H1 (cell line): ENCODE results near the gene MAGEB5. TPM values are rescaled to one million over a fixed set of nuclear protein-coding genes. Genes with fewer than 3 reads are reported as not detected.

Experiments used
- CTCF ChIA-PET: fragments of 300-600 bp; sonication (Branson Sonifier 250); formaldehyde crosslinking; loops from one replicate; lab custom pipeline; 2021; ENCODE audit not compliant: partially characterized antibody; lab: Charles Lee
- POLR2A ChIA-PET: fragments of 300-600 bp; sonication (Branson Sonifier 250); formaldehyde crosslinking; loops from one replicate; lab custom pipeline; 2021; ENCODE audit warnings: inconsistent platforms; ENCODE audit not compliant: partially characterized antibody; lab: Charles Lee
- DNase-seq, 2 experiments: peaks; one replicate each; pipeline versions ENCODE4 v3.0.0 to v3.0.0-alpha.2; 2010 to 2022; ENCODE audit warnings: low spot score in 2 of 2, low read depth in 1 of 2, mixed read lengths in 1 of 2
- FAIRE-seq: peaks from 2 replicates; lab custom pipeline; 2011; peaks lifted over from hg19 to GRCh38; lab: Jason Lieb, UNC
- H2AFZ ChIP-seq: 2 replicates; pipeline ENCODE4 v1.8.1; 2012; ENCODE audit warnings: low read length, inconsistent platforms
- H2AK5ac ChIP-seq: 2 replicates; pipeline ENCODE4 v1.6.1; 2013; ENCODE audit warnings: low read depth, low read length
- H2BK120ac ChIP-seq: replicated peaks from 2 replicates; pipeline ENCODE3; 2013; ENCODE audit warnings: low read depth, low read length, inconsistent platforms
- H2BK12ac ChIP-seq: 2 replicates; pipeline ENCODE4 v1.6.1; 2013; ENCODE audit warnings: low read depth, low read length
- H2BK15ac ChIP-seq: 2 replicates; pipeline ENCODE4 v1.6.1; 2013; ENCODE audit warnings: low read length
- H2BK20ac ChIP-seq: 2 replicates; pipeline ENCODE4 v1.6.1; 2013; ENCODE audit warnings: low read length
- H2BK5ac ChIP-seq: 2 replicates; pipeline ENCODE4 v1.6.1; 2013; ENCODE audit warnings: low read depth, low read length
- H3K14ac ChIP-seq: 2 replicates; pipeline ENCODE4 v1.6.1; 2013; ENCODE audit warnings: inconsistent platforms; ENCODE audit not compliant: insufficient read length
- H3K18ac ChIP-seq: 2 replicates; pipeline ENCODE4 v1.6.1; 2013; ENCODE audit warnings: low read length; ENCODE audit errors: extremely low read depth
- H3K23ac ChIP-seq: 2 replicates; pipeline ENCODE4 v1.6.1; 2013; ENCODE audit warnings: inconsistent platforms; ENCODE audit not compliant: insufficient read length
- H3K23me2 ChIP-seq: 2 replicates; pipeline ENCODE4 v1.6.1; 2013; ENCODE audit warnings: low read depth, low read length
- H3K27ac ChIP-seq: 2 replicates; pipeline ENCODE4 v1.6.1; 2011; ENCODE audit warnings: low read depth, low read length, inconsistent platforms
- H3K27me3 ChIP-seq, 4 experiments: replicated peaks in 1 of 4; 1 replicate in 1 of 4; 2 replicates in 3 of 4; pipeline versions ENCODE4 v1.6.1 to v1.8.1; 2011 to 2013; ENCODE audit warnings: low read length in 3 of 4, mild to moderate bottlenecking in 3 of 4, inconsistent platforms in 2 of 4, mixed read lengths in 2 of 4, moderate library complexity in 1 of 4; ENCODE audit not compliant: control insufficient read depth in 3 of 4, insufficient read depth in 3 of 4; ENCODE audit errors: extremely low read depth in 1 of 4
- H3K36me3 ChIP-seq, 4 experiments: 2 replicates each; pipeline versions ENCODE4 v1.6.1 to v1.8.1; 2011 to 2013; ENCODE audit warnings: mild to moderate bottlenecking in 4 of 4, low read length in 3 of 4, moderate library complexity in 2 of 4, control low read depth in 1 of 4, inconsistent platforms in 1 of 4; ENCODE audit not compliant: insufficient read depth in 4 of 4, control insufficient read depth in 2 of 4
- H3K4ac ChIP-seq: replicated peaks from 2 replicates; pipeline ENCODE3; 2013; ENCODE audit warnings: low read length, low read depth, mixed read lengths, inconsistent platforms; ENCODE audit not compliant: insufficient read length
- H3K4me1 ChIP-seq, 4 experiments: replicated peaks in 1 of 4; 1 replicate in 1 of 4; 2 replicates in 3 of 4; pipeline versions ENCODE4 v1.6.1 to v1.8.1; 2011 to 2013; ENCODE audit warnings: low read length in 3 of 4, inconsistent platforms in 2 of 4, mixed read lengths in 1 of 4; ENCODE audit not compliant: insufficient read depth in 4 of 4, control insufficient read depth in 3 of 4
- H3K4me2 ChIP-seq, 2 experiments: 2 replicates each; pipeline versions ENCODE4 v1.6.1 to v1.8.1; 2011 to 2013; ENCODE audit warnings: low read depth in 2 of 2, low read length in 2 of 2, control low read depth in 1 of 2, inconsistent platforms in 1 of 2, mild to moderate bottlenecking in 1 of 2; ENCODE audit not compliant: insufficient read depth in 1 of 2
- H3K4me3 ChIP-seq, 4 experiments: fragments of 200-600, 300-600 bp in 1 of 4; sonication (generic), shearing (Covaris generic), sonication (Bioruptor Twin) in 1 of 4; 2 replicates each; pipeline versions ENCODE4 v1.5.1 to v1.8.1; 2011 to 2016; ENCODE audit warnings: low read length in 4 of 4, low read depth in 3 of 4, control low read depth in 2 of 4, inconsistent platforms in 2 of 4, mild to moderate bottlenecking in 2 of 4, mixed read lengths in 1 of 4, moderate library complexity in 1 of 4; ENCODE audit not compliant: insufficient read depth in 2 of 4; ENCODE audit errors: extremely low read depth in 1 of 4
- H3K56ac ChIP-seq: replicated peaks from 2 replicates; pipeline ENCODE3; 2013; ENCODE audit warnings: low read depth, mild to moderate bottlenecking, mixed read lengths, low read length, inconsistent platforms; ENCODE audit not compliant: insufficient read length
- H3K79me1 ChIP-seq: 2 replicates; pipeline ENCODE4 v1.6.1; 2013; ENCODE audit warnings: low read depth, low read length, control low read depth
- H3K79me2 ChIP-seq, 2 experiments: 2 replicates each; pipeline versions ENCODE4 v1.6.1 to v1.8.1; 2012 to 2013; ENCODE audit warnings: low read length in 2 of 2, mild to moderate bottlenecking in 2 of 2, inconsistent platforms in 1 of 2; ENCODE audit not compliant: insufficient read depth in 2 of 2, control insufficient read depth in 1 of 2
- H3K9ac ChIP-seq, 4 experiments: replicated peaks in 1 of 4; 1 replicate in 1 of 4; 2 replicates in 3 of 4; pipeline versions ENCODE4 v1.6.1 to v1.8.1; 2011 to 2013; ENCODE audit warnings: low read depth in 3 of 4, low read length in 3 of 4, control low read depth in 2 of 4, mild to moderate bottlenecking in 2 of 4, moderate library complexity in 2 of 4, inconsistent platforms in 1 of 4; ENCODE audit errors: extremely low read depth in 1 of 4
- H3K9me3 ChIP-seq, 2 experiments: 2 replicates each; pipeline versions ENCODE4 v1.6.1 to v1.8.1; 2012 to 2013; ENCODE audit warnings: mild to moderate bottlenecking in 2 of 2, moderate library complexity in 2 of 2, control low read depth in 1 of 2, inconsistent platforms in 1 of 2, low read depth in 1 of 2, low read length in 1 of 2, mixed read lengths in 1 of 2; ENCODE audit not compliant: insufficient read depth in 2 of 2
- H4K20me1 ChIP-seq, 2 experiments: replicated peaks in 1 of 2; 2 replicates each; pipeline versions ENCODE3 to v1.8.1; 2011 to 2013; ENCODE audit warnings: inconsistent platforms in 2 of 2, low read length in 2 of 2, mild to moderate bottlenecking in 1 of 2; ENCODE audit not compliant: insufficient read depth in 2 of 2, control insufficient read depth in 1 of 2
- H4K5ac ChIP-seq: 2 replicates; pipeline ENCODE4 v1.6.1; 2013; ENCODE audit warnings: low read length, low read depth, mixed read lengths, inconsistent platforms; ENCODE audit not compliant: insufficient read length
- H4K8ac ChIP-seq: 2 replicates; pipeline ENCODE4 v1.8.0; 2013; ENCODE audit warnings: mild to moderate bottlenecking, moderate library complexity, low read length, inconsistent platforms; ENCODE audit not compliant: insufficient read depth; ENCODE audit errors: extremely low read depth
- H4K91ac ChIP-seq: replicated peaks from 2 replicates; pipeline ENCODE3; 2013; ENCODE audit warnings: low read length, mixed read lengths, inconsistent platforms; ENCODE audit not compliant: insufficient read length
- ATF2 ChIP-seq: IDR thresholded peaks from 2 replicates; pipeline ENCODE4 v1.6.1; 2012; ENCODE audit warnings: low read length, inconsistent platforms
- HDAC6 ChIP-seq: IDR thresholded peaks from one replicate; pipeline ENCODE4 v1.7.1; 2012; ENCODE audit warnings: low read depth, mild to moderate bottlenecking, inconsistent platforms, low read length, moderate library complexity
- POLR2AphosphoS5 ChIP-seq: IDR thresholded peaks from 2 replicates; pipeline ENCODE4 v1.6.1; 2011; ENCODE audit warnings: low read depth, low read length
- TEAD4 ChIP-seq: IDR thresholded peaks from 2 replicates; pipeline ENCODE4 v1.6.1; 2012; ENCODE audit warnings: low read depth, low read length, inconsistent platforms, mixed read lengths
- polyA plus RNA-seq, 7 experiments: library from polyadenylated mRNA; depleted of rRNA in 3 of 7; stranded (reverse) in 5 of 7; unstranded in 2 of 7; fragments of >200 nt in 5 of 7; fragments of 200-250 nt in 2 of 7; gene quantifications; 1 replicate in 5 of 7; 2 replicates in 1 of 7; 4 replicates in 1 of 7; pipeline versions ENCODE4 v1.2.1 to v1.2.3, GENCODE V29; 2011 to 2013; ENCODE audit warnings: missing spikeins in 2 of 7, mixed read lengths in 2 of 7
- total RNA-seq: library from RNA; stranded (reverse); fragmentation: NEBNext Ultra II Directional; extraction: Animal tissue kit (Norgen Biotek cat#: 25700); gene quantifications from 2 replicates; pipeline ENCODE4 v1.2.1, GENCODE V29; 2021

MAGEB5 gene
- total and polyA plus RNA-seq, 2 of the 8 experiments (the other 6 are each of a cell fraction or from before 2014, with no cell fraction given), result not detected

DNA sequence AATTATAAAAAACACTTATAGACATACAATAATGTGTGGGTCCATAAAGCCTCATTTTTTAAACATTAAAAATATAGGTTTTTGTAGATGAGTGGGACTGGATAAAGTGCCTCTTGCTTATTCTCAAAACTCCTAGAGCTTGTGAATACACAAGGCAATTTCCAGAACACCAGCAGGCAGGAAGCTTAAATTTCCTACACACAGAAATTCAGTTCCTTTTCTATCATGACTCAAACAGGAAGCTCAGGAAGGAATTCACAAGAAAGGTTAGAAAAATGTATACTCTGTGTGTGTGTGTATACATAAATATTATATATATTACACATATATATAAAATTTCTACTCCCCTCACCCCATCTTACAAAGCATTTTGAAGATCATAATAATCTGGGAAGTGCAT is 12.4 kb upstream of the MAGEB5 start:
- H3K79me1 ChIP-seq, result no peaks in the 10 kb centered on the region
- no peak overlapping the region for H4K91ac ChIP-seq
- H3K14ac ChIP-seq, result no peak overlapping the region
- H3K79me2 ChIP-seq, result no peaks in the 10 kb centered on the region
- H3K27ac ChIP-seq, result no peak overlapping the region
- H3K56ac ChIP-seq, result no peak overlapping the region
- DNase-seq (no peak), FAIRE-seq (no peak)
- no peak overlapping the region for H2BK20ac ChIP-seq
- no peaks in the 10 kb centered on the region for H4K20me1 ChIP-seq
- no peaks in the 10 kb centered on the region; a peak in 1 of 8 replicates for H3K36me3 ChIP-seq
- ChIA-PET POLR2A (no interaction called here), CTCF (no interaction called here)
- H4K8ac ChIP-seq, result no peak overlapping the region
- no peak overlapping the region for H2BK120ac ChIP-seq
- no peaks in the 10 kb centered on the region for H3K27me3 ChIP-seq
- no peak overlapping the region for H2BK5ac ChIP-seq
- no peak overlapping the region for H3K18ac ChIP-seq
- no peak overlapping the region for H2AK5ac ChIP-seq
- H3K9ac ChIP-seq, result no peak overlapping the region
- H2BK15ac ChIP-seq, result no peak overlapping the region
- no peak overlapping the region for H2AFZ ChIP-seq
- no peak overlapping the region for H3K4ac ChIP-seq
- H4K5ac ChIP-seq, result no peak overlapping the region
- H3K9me3 ChIP-seq, result peaks cover 0 to 10% of the 10 kb centered on the region in 2 experiments; a peak in 1 of 4 replicates
- no peak overlapping the region for H2BK12ac ChIP-seq
- H3K4me2 ChIP-seq, result no peak overlapping the region
- no peak overlapping the region for H3K4me3 ChIP-seq
- no peak overlapping the region for H3K23ac ChIP-seq
- no peaks in the 10 kb centered on the region for H3K4me1 ChIP-seq
- H3K23me2 ChIP-seq, result no peaks in the 10 kb centered on the region
- TF ChIP-seq ATF2, result no peak
- TF ChIP-seq HDAC6, result no peak
- no peak for TF ChIP-seq POLR2AphosphoS5
- no peak for TF ChIP-seq TEAD4
